ENCODE results near the gene IL6. TPM values are rescaled to one million over a fixed set of nuclear protein-coding genes. Genes with fewer than 3 reads are reported as not detected.
"Not testable (repeated sequence)": the region's sequence is repeated elsewhere in the genome, so short reads cannot be mapped to it uniquely, and the experiment has no call there.

Gene IL6
- total and polyA plus RNA-seq, 2 of the 13 experiments (the other 11 are each of a cell fraction or from before 2014, with no cell fraction given) = not detected

DNA sequence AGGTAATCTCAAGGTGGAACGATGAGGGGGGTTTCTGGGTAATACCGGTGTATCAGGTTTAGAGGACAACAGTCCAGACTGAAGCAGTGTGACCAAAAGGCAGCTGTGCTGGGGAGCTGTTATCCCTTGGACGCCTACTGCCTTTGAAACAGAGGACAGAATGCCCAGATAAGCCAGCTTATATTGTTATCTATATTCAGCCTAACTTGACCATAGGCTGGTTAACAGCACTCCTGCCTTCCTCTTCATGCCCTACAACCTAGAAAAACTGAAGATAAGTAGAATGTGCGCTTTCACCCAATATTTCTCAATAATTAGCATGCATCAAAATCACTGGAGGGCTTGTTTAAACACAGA, 44.9 kb downstream of the IL6 start (continued):
- no peak for TF ChIP-seq MAF1 (CRISPR knock-in tag; IDR thresholded peaks at IDR 0.05; ENCODE audit: borderline replicate concordance)
- TF ChIP-seq NFYB (CRISPR knock-in tag; IDR thresholded peaks at IDR 0.05) = no peak

GRCh38 chr7:22772885-22773284, 45.9 kb downstream of the IL6 start:
- ChIA-PET POLR2A (no interaction called here), CTCF (ENCODE audit: low intra/inter-chr PET ratio, low total read pairs) (interaction anchor here (0.6 kb wide), 1 partner anchor 41 kb away, joined by 3 read pairs; no protein-coding TSS in a partner anchor)
- DNase-seq (ENCODE audit: low spot score) = no peak
- TF ChIP-seq MAFK (conservative IDR thresholded peaks at IDR 0.05 in 1 of 2, IDR thresholded peaks at IDR 0.05 in 1 of 2; ENCODE audit: low read length in 2 of 2) = peak; percentile 41 to 57; a peak in 3 of 4 replicates
- no peak for TF ChIP-seq MIER3 (CRISPR knock-in tag; IDR thresholded peaks at IDR 0.05; ENCODE audit: borderline replicate concordance)
- no peak for ATAC-seq
- no peaks in the 10 kb centered on the region for H3K79me2 ChIP-seq (ENCODE audit: insufficient read depth, low read length)
- no peak overlapping the region for H3K9ac ChIP-seq (ENCODE audit: insufficient read depth, low read depth, low read length)
- no peak overlapping the region for H3K27ac ChIP-seq (ENCODE audit: extremely low read length, insufficient read depth, low read length)
- H3K36me3 ChIP-seq (replicated peaks in 1 of 2; ENCODE audit: control insufficient read depth in 1 of 2, insufficient read depth in 2 of 2, low read length in 2 of 2) = no peaks in the 10 kb centered on the region
- peaks cover 28% of the 10 kb centered on the region for H3K4me1 ChIP-seq (ENCODE audit: insufficient read depth, low read length)
- H2AFZ ChIP-seq (ENCODE audit: low read length) = no peak overlapping the region
- BruUV-seq (replicated peaks) = no TSS peak
- no peaks in the 10 kb centered on the region for H3K9me3 ChIP-seq (ENCODE audit: low read length)
- in situ Hi-C loops (cut with HindIII; ENCODE audit: extremely low pct_ligation_motif_present, low pct_unique_long_range_greater_than_20kb) (no loop called here), intact Hi-C loops (cut with micrococcal nuclease; ENCODE audit: unreplicated experiment) (no loop called here)
- no peaks in the 10 kb centered on the region for H3K27me3 ChIP-seq (ENCODE audit: control insufficient read depth in 1 of 2, insufficient read depth in 2 of 2, low read length in 2 of 2)
- H3K4me3 ChIP-seq (replicated peaks in 1 of 3; ENCODE audit: insufficient read depth in 1 of 3, low read depth in 2 of 3, low read length in 3 of 3) = peak overlapping the region in 1 of 3 experiments; percentile 9; a peak in 1 of 6 replicates
- H3K4me2 ChIP-seq (ENCODE audit: low read depth, low read length) = no peak overlapping the region
- H4K20me1 ChIP-seq (ENCODE audit: insufficient read depth, low read length) = no peaks in the 10 kb centered on the region
- WGBS (ENCODE audit: low lambda C conversion rate) = 7% methylated on average over 4 of the region's 4 CpGs
- FAIRE-seq = no peak

DNA sequence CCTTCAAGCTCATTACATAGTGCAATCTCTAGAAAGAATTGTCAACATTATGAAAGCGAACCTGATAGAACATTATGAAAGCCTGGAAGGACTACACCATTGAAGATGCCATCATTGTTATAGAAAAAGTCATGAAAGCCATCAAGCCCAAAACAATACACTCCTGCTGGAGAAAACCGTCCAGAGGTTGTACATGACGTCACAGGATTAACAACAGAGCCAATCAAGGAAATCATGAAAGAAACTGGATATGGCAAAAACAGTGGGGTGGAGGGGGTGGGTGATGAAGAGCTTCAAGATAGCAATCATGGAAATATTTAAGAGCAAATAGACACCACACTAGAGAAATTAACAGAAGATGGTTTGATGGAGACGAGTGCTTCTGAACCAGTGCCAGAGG, 50.0 kb downstream of the IL6 start:
- no peaks in the 10 kb centered on the region for H3K79me2 ChIP-seq (ENCODE audit: insufficient read depth, low read length)
- H3K4me2 ChIP-seq (ENCODE audit: low read depth, low read length) = no peak overlapping the region
- H3K27me3 ChIP-seq (ENCODE audit: control insufficient read depth in 1 of 2, insufficient read depth in 2 of 2, low read length in 2 of 2) = no peaks in the 10 kb centered on the region
- TF ChIP-seq ZMYM4 (CRISPR knock-in tag; IDR thresholded peaks at IDR 0.05) = no peak
- peak; percentile 75 for TF ChIP-seq ATF7 (IDR thresholded peaks at IDR 0.05)
- TF ChIP-seq ATF7 (CRISPR knock-in tag; IDR thresholded peaks at IDR 0.05) = no peak
- no peak for TF ChIP-seq SP4 (CRISPR knock-in tag; IDR thresholded peaks at IDR 0.05)
- TF ChIP-seq CREB1 (IDR thresholded peaks at IDR 0.05) = peak; percentile 91
- no peak for TF ChIP-seq CREB1 (CRISPR knock-in tag; IDR thresholded peaks at IDR 0.05)
- no peak overlapping the region for H3K9ac ChIP-seq (ENCODE audit: insufficient read depth, low read depth, low read length)
- no peak overlapping the region for H2AFZ ChIP-seq (ENCODE audit: low read length)
- H3K9me3 ChIP-seq (ENCODE audit: low read length) = no peaks in the 10 kb centered on the region
- ChIA-PET CTCF (ENCODE audit: low intra/inter-chr PET ratio, low total read pairs) (no interaction called here), POLR2A (no interaction called here)
- no peaks in the 10 kb centered on the region for H4K20me1 ChIP-seq (ENCODE audit: insufficient read depth, low read length)
- ATAC-seq = no peak
- 27% methylated on average over 4 of the region's 4 CpGs for WGBS (ENCODE audit: low lambda C conversion rate)
- in situ Hi-C loops (cut with HindIII; ENCODE audit: extremely low pct_ligation_motif_present, low pct_unique_long_range_greater_than_20kb) (no loop called here), intact Hi-C loops (cut with micrococcal nuclease; ENCODE audit: unreplicated experiment) (no loop called here)
- BruUV-seq (replicated peaks) = no TSS peak
- peaks cover 24% of the 10 kb centered on the region for H3K4me1 ChIP-seq (ENCODE audit: insufficient read depth, low read length)
- DNase-seq (ENCODE audit: low spot score) = no peak
- no peaks in the 10 kb centered on the region for H3K36me3 ChIP-seq (replicated peaks in 1 of 2; ENCODE audit: control insufficient read depth in 1 of 2, insufficient read depth in 2 of 2, low read length in 2 of 2)
- H3K27ac ChIP-seq (ENCODE audit: extremely low read length, insufficient read depth, low read length) = no peak overlapping the region
- no peak for FAIRE-seq
- no peak overlapping the region for H3K4me3 ChIP-seq (replicated peaks in 1 of 3; ENCODE audit: insufficient read depth in 1 of 3, low read depth in 2 of 3, low read length in 3 of 3)

GRCh38 chr7:22779730-22780323, 52.8 kb downstream of the IL6 start:
- not testable (repeated sequence) for FAIRE-seq
- 33% methylated on average over 4 of the region's 4 CpGs for WGBS (ENCODE audit: low lambda C conversion rate)

More at GRCh38 chr7:22779730-22780323, 52.8 kb downstream of the IL6 start:
- H3K79me2 ChIP-seq (ENCODE audit: insufficient read depth, low read length); ATAC-seq; H3K27me3 ChIP-seq (ENCODE audit: control insufficient read depth in 1 of 2, insufficient read depth in 2 of 2, low read length in 2 of 2); H4K20me1 ChIP-seq (ENCODE audit: insufficient read depth, low read length); CTCF ChIA-PET (ENCODE audit: low intra/inter-chr PET ratio, low total read pairs); H3K4me3 ChIP-seq (replicated peaks in 1 of 3; ENCODE audit: insufficient read depth in 1 of 3, low read depth in 2 of 3, low read length in 3 of 3); in situ Hi-C loops (cut with HindIII; ENCODE audit: extremely low pct_ligation_motif_present, low pct_unique_long_range_greater_than_20kb); POLR2A ChIA-PET; H2AFZ ChIP-seq (ENCODE audit: low read length); DNase-seq (ENCODE audit: low spot score); H3K9ac ChIP-seq (ENCODE audit: insufficient read depth, low read depth, low read length); H3K4me2 ChIP-seq (ENCODE audit: low read depth, low read length); H3K9me3 ChIP-seq (ENCODE audit: low read length); BruUV-seq (replicated peaks); H3K36me3 ChIP-seq (replicated peaks in 1 of 2; ENCODE audit: control insufficient read depth in 1 of 2, insufficient read depth in 2 of 2, low read length in 2 of 2); H3K27ac ChIP-seq (ENCODE audit: extremely low read length, insufficient read depth, low read length): not testable (repeated sequence)
- intact Hi-C loops (cut with micrococcal nuclease; ENCODE audit: unreplicated experiment) = loop anchor here (5.0 kb wide), 1 partner anchor 53 kb away; the partner anchor contains the start of gene IL6
- H3K4me1 ChIP-seq (ENCODE audit: insufficient read depth, low read length) = peaks cover 28% of the 10 kb centered on the region

All from HepG2 (cell line).